Neutrophil (primary cell): Measurements from ENCODE around the gene BACH2.

Experiments
- H3K27ac ChIP-seq: fragments of 200-600 bp; sonication (generic); 2 replicates; pipeline ENCODE4 v1.5.1; 2016; ENCODE audit warnings: mild to moderate bottlenecking, moderate library complexity
- H3K27me3 ChIP-seq: fragments of 200-600 bp; sonication (generic); 2 replicates; pipeline ENCODE4 v1.6.0; 2016; ENCODE audit warnings: mild to moderate bottlenecking
- H3K36me3 ChIP-seq: fragments of 200-600 bp; sonication (generic); 2 replicates; pipeline ENCODE4 v1.5.1; 2017
- H3K4me1 ChIP-seq, 2 experiments: fragments of 200-600 bp in 1 of 2; sonication (generic) in 1 of 2; 1 replicate in 1 of 2; 2 replicates in 1 of 2; pipeline versions ENCODE4 v1.5.1 to v1.6.1; 2013 to 2016; ENCODE audit warnings: low read depth in 1 of 2, low read length in 1 of 2, mild to moderate bottlenecking in 1 of 2, moderate library complexity in 1 of 2; ENCODE audit not compliant: control insufficient read depth in 1 of 2, insufficient read depth in 1 of 2
- H3K4me3 ChIP-seq, 2 experiments: fragments of 200-600 bp in 1 of 2; sonication (generic) in 1 of 2; 1 replicate in 1 of 2; 2 replicates in 1 of 2; pipeline ENCODE4 v1.5.1; 2013 to 2016; ENCODE audit warnings: low read depth in 1 of 2, low read length in 1 of 2, mild to moderate bottlenecking in 1 of 2, moderate library complexity in 1 of 2
- H3K9me3 ChIP-seq: fragments of 200-600 bp; sonication (generic); 2 replicates; pipeline ENCODE4 v1.5.1; 2016
- CTCF ChIP-seq: fragments of 200-600 bp; sonication (generic); IDR thresholded peaks from 2 replicates; pipeline ENCODE4 v1.5.1; 2016; ENCODE audit warnings: antibody characterized with exemption

Gene BACH2

GRCh38 chr6:89992818-89993217 lies 303.8 kb downstream of the BACH2 start:
- Histone ChIP-seq H3K36me3 (no peaks in the 10 kb centered on the region), H3K4me1 (peaks cover 5 to 7% of the 10 kb centered on the region in 2 experiments), H3K27me3 (no peaks in the 10 kb centered on the region), H3K27ac (no peak overlapping the region), H3K9me3 (no peaks in the 10 kb centered on the region), H3K4me3 (no peak overlapping the region)
- TF ChIP-seq CTCF: no peak

GRCh38 chr6:89989742-89990141 lies 306.9 kb downstream of the BACH2 start:
- no peak for TF ChIP-seq CTCF
- Histone ChIP-seq H3K4me3 (no peak overlapping the region), H3K36me3 (no peaks in the 10 kb centered on the region), H3K27me3 (no peaks in the 10 kb centered on the region), H3K27ac (no peak overlapping the region), H3K9me3 (no peaks in the 10 kb centered on the region), H3K4me1 (no peaks in the 10 kb centered on the region)

- no peaks in the 10 kb centered on the region for H3K27me3 ChIP-seq
- TF ChIP-seq CTCF: no peak
- no peaks in the 10 kb centered on the region for H3K9me3 ChIP-seq
- no peak overlapping the region for H3K27ac ChIP-seq
- no peak overlapping the region for H3K4me3 ChIP-seq
- no peaks in the 10 kb centered on the region for H3K4me1 ChIP-seq
- H3K36me3 ChIP-seq: no peaks in the 10 kb centered on the region
These were observed 308.8 kb downstream of the BACH2 start for GRCh38 chr6:89987830-89988229.

- H3K4me3 ChIP-seq: no peak overlapping the region
- no peaks in the 10 kb centered on the region for H3K27me3 ChIP-seq
- TF ChIP-seq CTCF: no peak
- no peaks in the 10 kb centered on the region for H3K9me3 ChIP-seq
- no peaks in the 10 kb centered on the region for H3K36me3 ChIP-seq
- no peaks in the 10 kb centered on the region for H3K4me1 ChIP-seq
- no peak overlapping the region for H3K27ac ChIP-seq
These were observed 309.5 kb downstream of the BACH2 start for GRCh38 chr6:89987140-89987539.

- Histone ChIP-seq H3K4me3 (no peak overlapping the region), H3K27ac (no peak overlapping the region), H3K4me1 (no peaks in the 10 kb centered on the region), H3K27me3 (no peaks in the 10 kb centered on the region), H3K36me3 (no peaks in the 10 kb centered on the region), H3K9me3 (no peaks in the 10 kb centered on the region)
- TF ChIP-seq CTCF: no peak
These were observed 310.0 kb downstream of the BACH2 start for GRCh38 chr6:89986650-89987074.
